SK-N-SH (cell line): Measurements from ENCODE around the gene ANKRD16. TPM values are rescaled to one million over a fixed set of nuclear protein-coding genes. Genes with fewer than 3 reads are reported as not detected.
"Not testable (repeated sequence)": the region's sequence is repeated elsewhere in the genome, so short reads cannot be mapped to it uniquely, and the experiment has no call there.

Source experiments
- CTCF ChIA-PET: fragments of 300-600, 350-600 bp; formaldehyde crosslinking; extraction: SDS; loops from one replicate; lab custom pipeline; 2021; lab: Yijun Ruan, JAX
- POLR2A ChIA-PET: fragments of 350-600 bp; sonication (Branson Sonifier 250); formaldehyde crosslinking; extraction: SDS; loops from one replicate; lab custom pipeline; 2020; ENCODE audit warnings: antibody characterized with exemption, inconsistent platforms; lab: Yijun Ruan, JAX
- DNase-seq: peaks from one replicate; pipeline ENCODE4 v3.0.0; 2012
- H2AFZ ChIP-seq: fragments of 200-600 bp; sonication (generic); 2 replicates; pipeline ENCODE4 v1.8.1; 2016; ENCODE audit warnings: antibody characterized with exemption, mild to moderate bottlenecking, low read depth
- H3F3A ChIP-seq: fragments of 200-600 bp; sonication (generic); replicated peaks from 2 replicates; pipeline ENCODE3; 2016; ENCODE audit warnings: antibody characterized with exemption, mild to moderate bottlenecking; ENCODE audit not compliant: insufficient read depth
- H3K27ac ChIP-seq, 2 experiments: fragments of 200-500 bp in 1 of 2; fragments of 200-600 bp in 1 of 2; sonication (Bioruptor generic) in 1 of 2; sonication (generic), shearing (Covaris generic) in 1 of 2; 2 replicates each; pipeline versions ENCODE4 v1.5.1 to v1.6.1; 2014 to 2016; ENCODE audit warnings: low read depth in 2 of 2, inconsistent platforms in 1 of 2, low read length in 1 of 2, mild to moderate bottlenecking in 1 of 2, mixed read lengths in 1 of 2
- H3K27me3 ChIP-seq: fragments of 200-600 bp; sonication (generic), shearing (Covaris generic); 2 replicates; pipeline ENCODE4 v1.6.1; 2016; ENCODE audit warnings: mixed run types; ENCODE audit not compliant: insufficient read depth
- H3K36me3 ChIP-seq, 2 experiments: fragments of 200-500 bp in 1 of 2; fragments of 200-600 bp in 1 of 2; sonication (Bioruptor generic) in 1 of 2; sonication (generic) in 1 of 2; replicated peaks in 1 of 2; 2 replicates each; pipeline versions ENCODE3 to v1.5.1; 2014 to 2016; ENCODE audit warnings: low read length in 1 of 2, mild to moderate bottlenecking in 1 of 2; ENCODE audit not compliant: insufficient read depth in 2 of 2, control insufficient read depth in 1 of 2
- H3K4me1 ChIP-seq, 2 experiments: fragments of 200-500 bp in 1 of 2; fragments of 200-600 bp in 1 of 2; sonication (Bioruptor generic) in 1 of 2; sonication (generic), shearing (Covaris generic) in 1 of 2; 2 replicates each; pipeline versions ENCODE4 v1.5.1 to v1.6.1; 2014 to 2016; ENCODE audit warnings: low read depth in 1 of 2, low read length in 1 of 2, mixed run types in 1 of 2; ENCODE audit not compliant: insufficient read depth in 2 of 2, control insufficient read depth in 1 of 2
- H3K4me2 ChIP-seq: fragments of 200-600 bp; sonication (generic), shearing (Covaris generic); 2 replicates; pipeline ENCODE4 v1.6.1; 2017; ENCODE audit warnings: mixed run types
- H3K4me3 ChIP-seq, 2 experiments: fragments of 200-500 bp in 1 of 2; fragments of 200-600 bp in 1 of 2; sonication (Bioruptor generic) in 1 of 2; sonication (generic), shearing (Covaris generic) in 1 of 2; 2 replicates each; pipeline versions ENCODE4 v1.5.1 to v1.8.1; 2014 to 2016; ENCODE audit warnings: low read depth in 2 of 2, inconsistent platforms in 1 of 2, low read length in 1 of 2, mild to moderate bottlenecking in 1 of 2, mixed read lengths in 1 of 2, moderate library complexity in 1 of 2
- H3K79me2 ChIP-seq: fragments of 200-600 bp; sonication (generic); 2 replicates; pipeline ENCODE4 v1.8.1; 2017; ENCODE audit warnings: mild to moderate bottlenecking; ENCODE audit not compliant: insufficient read depth
- H3K9ac ChIP-seq: fragments of 200-600 bp; sonication (generic); 2 replicates; pipeline ENCODE4 v1.6.1; 2017; ENCODE audit warnings: mixed run types
- H3K9me2 ChIP-seq: fragments of 200-600 bp; sonication (generic); 2 replicates; pipeline ENCODE4 v1.6.1; 2017; ENCODE audit warnings: mixed run types
- H3K9me3 ChIP-seq: fragments of 200-600 bp; sonication (generic); 2 replicates; pipeline ENCODE4 v1.6.1; 2017; ENCODE audit warnings: mixed run types, mild to moderate bottlenecking, moderate library complexity
- H4K20me1 ChIP-seq: fragments of 200-600 bp; sonication (generic); 2 replicates; pipeline ENCODE4 v1.6.1; 2017; ENCODE audit warnings: mild to moderate bottlenecking, mixed run types; ENCODE audit not compliant: insufficient read depth
- CHD2 ChIP-seq: fragments of 150-350 bp; IDR thresholded peaks from 2 replicates; pipeline ENCODE4 v1.6.1; 2018; ENCODE audit warnings: low read length; ENCODE audit not compliant: partially characterized antibody
- FOSL2 ChIP-seq: IDR thresholded peaks from 2 replicates; pipeline ENCODE4 v1.4.0; 2012; ENCODE audit warnings: low read depth, mild to moderate bottlenecking, moderate library complexity, borderline replicate concordance
- FOXJ3 ChIP-seq: sonication (generic); formaldehyde crosslinking; IDR thresholded peaks from 2 replicates; pipeline ENCODE4 v1.5.1; 2020; ENCODE audit warnings: mild to moderate bottlenecking, missing genetic modification reagents
- GATA2 ChIP-seq: sonication (generic); formaldehyde crosslinking; IDR thresholded peaks from 2 replicates; pipeline ENCODE4 v1.5.0; 2020; ENCODE audit warnings: mild to moderate bottlenecking, missing genetic modification reagents
- MXI1 ChIP-seq: IDR thresholded peaks from 2 replicates; pipeline ENCODE4 v1.6.1; 2012; ENCODE audit warnings: mild to moderate bottlenecking, low read depth, low read length, improper control_type of control experiment
- NFIC ChIP-seq: IDR thresholded peaks from 2 replicates; pipeline ENCODE4 v1.4.0; 2012; ENCODE audit warnings: borderline replicate concordance
- NRF1 ChIP-seq: IDR thresholded peaks from 2 replicates; pipeline ENCODE4 v1.6.1; 2012; ENCODE audit warnings: low read depth, mild to moderate bottlenecking, low read length
- RAD21 ChIP-seq: IDR thresholded peaks from 2 replicates; pipeline ENCODE4 v1.6.1; 2012; ENCODE audit warnings: mild to moderate bottlenecking, low read length
- RCOR1 ChIP-seq: fragments of 150-350 bp; IDR thresholded peaks from 2 replicates; pipeline ENCODE4 v1.6.1; 2017; ENCODE audit warnings: antibody characterized with exemption, low read length
- REST ChIP-seq: IDR thresholded peaks from 2 replicates; pipeline ENCODE4 v1.6.1; 2012; ENCODE audit warnings: mild to moderate bottlenecking, low read depth, low read length, moderate library complexity
- RFX5 ChIP-seq: IDR thresholded peaks from 2 replicates; pipeline ENCODE4 v1.6.1; 2012; ENCODE audit warnings: mild to moderate bottlenecking, improper control_type of control experiment, low read length
- RXRA ChIP-seq: IDR thresholded peaks from 2 replicates; pipeline ENCODE4 v1.4.0; 2012; ENCODE audit warnings: low read depth, mild to moderate bottlenecking, borderline replicate concordance
- SIN3A ChIP-seq: IDR thresholded peaks from 2 replicates; pipeline ENCODE4 v1.6.1; 2012; ENCODE audit warnings: low read depth, mild to moderate bottlenecking, low read length, moderate library complexity, borderline replicate concordance
- SMC3 ChIP-seq: IDR thresholded peaks from 2 replicates; pipeline ENCODE4 v1.6.1; 2012; ENCODE audit warnings: low read depth, low read length, improper control_type of control experiment
- TAF1 ChIP-seq: IDR thresholded peaks from 2 replicates; pipeline ENCODE4 v1.6.1; 2012; ENCODE audit warnings: low read depth, mild to moderate bottlenecking, low read length, moderate library complexity, borderline replicate concordance
- USF1 ChIP-seq: IDR thresholded peaks from 2 replicates; pipeline ENCODE4 v1.4.0; 2012; ENCODE audit warnings: low read depth, borderline replicate concordance
- WGBS: methylation state at CpG from one replicate; pipeline ENCODE4 v1.1.6; 2017; ENCODE audit warnings: low lambda C conversion rate; 5-methylcytosine and 5-hydroxymethylcytosine counted together
- polyA plus RNA-seq, 3 experiments: library from polyadenylated mRNA; depleted of rRNA; stranded (reverse); fragments of >200 nt; gene quantifications; 2 replicates each; pipeline ENCODE4 v1.2.3, GENCODE V29; 2012

The ANKRD16 gene
- polyA plus RNA-seq, 1 of the 3 experiments (the other 2 are of a cell fraction): 9.9 TPM

- H3K27me3 ChIP-seq: no peaks in the 10 kb centered on the region
- H3K4me2 ChIP-seq: no peak overlapping the region
- no peaks in the 10 kb centered on the region for H3K79me2 ChIP-seq
- CTCF ChIA-PET: no interaction called here
- DNase-seq: no peak
- no peak for TF ChIP-seq RCOR1
- WGBS: 94% methylated on average over 6 of the region's 6 CpGs
- no peak overlapping the region for H3K9ac ChIP-seq
- no peaks in the 10 kb centered on the region for H3F3A ChIP-seq
- no peaks in the 10 kb centered on the region for H3K9me2 ChIP-seq
- H3K27ac ChIP-seq: no peak overlapping the region
- no peaks in the 10 kb centered on the region for H3K9me3 ChIP-seq
- no peaks in the 10 kb centered on the region for H3K4me1 ChIP-seq
- no peak overlapping the region for H3K4me3 ChIP-seq
- no peaks in the 10 kb centered on the region for H3K36me3 ChIP-seq
- H4K20me1 ChIP-seq: no peaks in the 10 kb centered on the region
- no peak overlapping the region for H2AFZ ChIP-seq
- POLR2A ChIA-PET: interaction anchor here (0.7 kb wide), 1 partner anchor 143 kb away, joined by 3 read pairs; the partner anchor contains the start of gene TASOR2
Observed at GRCh38 chr10:5827841-5828240, 61.9 kb downstream of the ANKRD16 start.

GRCh38 chr10:5826511-5826910 is 63.2 kb downstream of the ANKRD16 start:
- H3K36me3 ChIP-seq, H3K9me2 ChIP-seq, H3F3A ChIP-seq, H3K9ac ChIP-seq, DNase-seq, H3K4me2 ChIP-seq, H3K4me3 ChIP-seq, H4K20me1 ChIP-seq, H2AFZ ChIP-seq, H3K27ac ChIP-seq, H3K9me3 ChIP-seq, H3K79me2 ChIP-seq, CTCF ChIA-PET, H3K27me3 ChIP-seq, POLR2A ChIA-PET, H3K4me1 ChIP-seq: not testable (repeated sequence)
- WGBS: 77% methylated on average over 6 of the region's 6 CpGs

GRCh38 chr10:5818894-5819293 is 70.8 kb downstream of the ANKRD16 start:
- Histone ChIP-seq H3K9me3 (no peaks in the 10 kb centered on the region), H2AFZ (no peak overlapping the region), H3K36me3 (peaks cover 0 to 6% of the 10 kb centered on the region in 2 experiments), H4K20me1 (no peaks in the 10 kb centered on the region), H3K9me2 (no peaks in the 10 kb centered on the region), H3K4me3 (no peak overlapping the region), H3F3A (no peaks in the 10 kb centered on the region), H3K4me2 (no peak overlapping the region), H3K9ac (no peak overlapping the region), H3K4me1 (peaks cover 7% of the 10 kb centered on the region in 2 experiments; a peak in 3 of 4 replicates), H3K27ac (no peak overlapping the region), H3K79me2 (peaks cover 14% of the 10 kb centered on the region), H3K27me3 (no peaks in the 10 kb centered on the region)
- no peak for TF ChIP-seq NRF1
- no peak for TF ChIP-seq SMC3
- no peak for TF ChIP-seq REST
- no peak for TF ChIP-seq TAF1
- TF ChIP-seq RFX5: no peak
- no peak for TF ChIP-seq USF1
- TF ChIP-seq FOSL2: no peak
- no peak for TF ChIP-seq RAD21
- no peak for TF ChIP-seq GATA2 (CRISPR knock-in tag)
- no peak for TF ChIP-seq RXRA
- TF ChIP-seq SIN3A: no peak
- TF ChIP-seq CHD2: no peak
- TF ChIP-seq FOXJ3 (CRISPR knock-in tag): no peak
- TF ChIP-seq MXI1: no peak
- TF ChIP-seq NFIC: no peak
- 74% methylated on average over 4 of the region's 6 CpGs for WGBS
- ChIA-PET CTCF (interaction anchor here (0.6 to 1.1 kb wide), 2 partner anchors 25 to 723 kb away, joined by 3 read pairs; no protein-coding TSS in a partner anchor), POLR2A (no interaction called here)
- DNase-seq: no peak
